Sigmoid colon (tissue), 4 donors: ENCODE data around the gene BAK1.

Source experiments
- CTCF ChIP-seq, 4 experiments: fragments of 450-650 bp in 3 of 4; fragments of 200-600 bp in 1 of 4; IDR thresholded peaks; one replicate each; pipeline ENCODE4 v1.5.1; 2016 to 2019; ENCODE audit warnings: antibody characterized with exemption in 4 of 4, mild to moderate bottlenecking in 3 of 4, moderate library complexity in 2 of 4
- EP300 ChIP-seq, 4 donors: sonication (generic); formaldehyde crosslinking; IDR thresholded peaks; one replicate each; pipeline ENCODE4 v1.6.1; 2017; ENCODE audit warnings: antibody characterized with exemption in 4 of 4
- POLR2AphosphoS5 ChIP-seq, 4 donors: sonication (generic); formaldehyde crosslinking; IDR thresholded peaks; one replicate each; pipeline ENCODE4 v1.6.1; 2017; ENCODE audit warnings: antibody characterized with exemption in 4 of 4

GRCh38 chr6:33575211-33575610 lies 4.9 kb downstream of the BAK1 start:
- TF ChIP-seq EP300 (IDR thresholded peaks at IDR 0.05) (no peak), POLR2AphosphoS5 (IDR thresholded peaks at IDR 0.05) (no peak), CTCF (IDR thresholded peaks at IDR 0.05) (no peak)
